Embryonic facial prominence (tissue), 1 donor: ENCODE results near the gene LONRF2.
"Not testable (repeated sequence)": the region's sequence is repeated elsewhere in the genome, so short reads cannot be mapped to it uniquely, and the experiment has no call there.

Experiments used
- DNase-seq: peaks from one replicate; pipeline ENCODE4 v3.0.0-alpha.2; 2016; ENCODE audit errors: extremely low spot score

Gene LONRF2

GRCh38 chr2:100321866-100322820 lies at the start of gene LONRF2:
TSS of gene LONRF2 (minus strand) at chr2:100322501. CDS start at chr2:100322093, 408 bp downstream.
- DNase-seq = no peak

- DNase-seq = no peak
Observed at GRCh38 chr2:100367163-100367562, 44.9 kb upstream of the LONRF2 start.

- DNase-seq = no peak
Observed at GRCh38 chr2:100365434-100365833, 43.1 kb upstream of the LONRF2 start.

GRCh38 chr2:100362269-100362668 lies 40.0 kb upstream of the LONRF2 start:
- not testable (repeated sequence) for DNase-seq

- DNase-seq = no peak
Observed at GRCh38 chr2:100359576-100359975, 37.3 kb upstream of the LONRF2 start.

GRCh38 chr2:100358554-100358953 lies 36.3 kb upstream of the LONRF2 start:
- DNase-seq = no peak

GRCh38 chr2:100352521-100352920 lies 30.2 kb upstream of the LONRF2 start:
- no peak for DNase-seq

GRCh38 chr2:100350661-100351185 lies 28.4 kb upstream of the LONRF2 start:
- no peak for DNase-seq

GRCh38 chr2:100345144-100345543 lies 22.8 kb upstream of the LONRF2 start:
- not testable (repeated sequence) for DNase-seq

- DNase-seq = no peak
Observed at GRCh38 chr2:100344433-100344832, 22.1 kb upstream of the LONRF2 start.

GRCh38 chr2:100342466-100342865 lies 20.2 kb upstream of the LONRF2 start:
- DNase-seq = not testable (repeated sequence)

GRCh38 chr2:100339823-100340222 lies 17.5 kb upstream of the LONRF2 start:
- DNase-seq = no peak

- no peak for DNase-seq
Observed at GRCh38 chr2:100334929-100335328, 12.6 kb upstream of the LONRF2 start.

GRCh38 chr2:100327742-100328141 lies 5.4 kb upstream of the LONRF2 start:
- DNase-seq = no peak

- no peak for DNase-seq
Observed at GRCh38 chr2:100321179-100321865, 979 bp downstream of the LONRF2 start.

- no peak for DNase-seq
Observed at GRCh38 chr2:100320547-100321178, 1.6 kb downstream of the LONRF2 start.

- no peak for DNase-seq
Observed at GRCh38 chr2:100317634-100318033, 4.7 kb downstream of the LONRF2 start.

GRCh38 chr2:100309973-100310719 lies 12.2 kb downstream of the LONRF2 start:
- no peak for DNase-seq

- DNase-seq = no peak
Observed at GRCh38 chr2:100309311-100309710, 13.0 kb downstream of the LONRF2 start.

GRCh38 chr2:100303744-100304143 lies 18.6 kb downstream of the LONRF2 start:
- no peak for DNase-seq

- DNase-seq = no peak
Observed at GRCh38 chr2:100302585-100302892, 19.8 kb downstream of the LONRF2 start.
